HEK293T (cell line): Measurements from ENCODE around the gene BMAL1.

Experiments used
- CTCF ChIA-PET: fragments of 350-600 bp; formaldehyde crosslinking; extraction: SDS; loops from one replicate; lab custom pipeline; 2021; ENCODE audit warnings: antibody characterized with exemption, inconsistent platforms; lab: Yijun Ruan, JAX
- POLR2A ChIA-PET: fragments of 350-600 bp; formaldehyde crosslinking; extraction: SDS; loops from one replicate; lab custom pipeline; 2020; ENCODE audit warnings: antibody characterized with exemption, inconsistent platforms; lab: Yijun Ruan, JAX
- DNase-seq: peaks from one replicate; pipeline ENCODE4 v3.0.0; 2012; ENCODE audit warnings: mixed read lengths; ENCODE audit errors: extremely low spot score
- ARNT ChIP-seq: fragments of 450-650 bp; IDR thresholded peaks from 2 replicates; pipeline ENCODE4 v1.6.1; 2017; ENCODE audit warnings: mild to moderate bottlenecking
- BHLHE40 ChIP-seq: fragments of 450-650 bp; IDR thresholded peaks from 2 replicates; pipeline ENCODE4 v1.6.1; 2016; ENCODE audit warnings: mild to moderate bottlenecking, moderate library complexity, borderline replicate concordance
- CTBP1 ChIP-seq: fragments of 450-650 bp; IDR thresholded peaks from 2 replicates; pipeline ENCODE4 v1.6.1; 2016; ENCODE audit warnings: borderline replicate concordance
- ELF4 ChIP-seq: fragments of 450-650 bp; IDR thresholded peaks from 2 replicates; pipeline ENCODE4 v1.6.1; 2017; ENCODE audit warnings: antibody characterized with exemption
- FOXA1 ChIP-seq: fragments of 450-650 bp; IDR thresholded peaks from 2 replicates; pipeline ENCODE4 v1.6.1; 2016; ENCODE audit warnings: mild to moderate bottlenecking
- FOXK2 ChIP-seq: fragments of 450-650 bp; IDR thresholded peaks from 2 replicates; pipeline ENCODE4 v1.6.1; 2016; ENCODE audit warnings: mild to moderate bottlenecking
- FOXM1 ChIP-seq: fragments of 450-650 bp; IDR thresholded peaks from 2 replicates; pipeline ENCODE4 v1.6.1; 2017; ENCODE audit warnings: mild to moderate bottlenecking, borderline replicate concordance
- HDGF ChIP-seq: fragments of 450-650 bp; IDR thresholded peaks from 2 replicates; pipeline ENCODE4 v1.6.1; 2017; ENCODE audit warnings: antibody characterized with exemption, borderline replicate concordance
- L3MBTL2 ChIP-seq: fragments of 450-650 bp; conservative IDR thresholded peaks from 2 replicates; pipeline ENCODE4 v1.6.1; 2016; ENCODE audit warnings: mild to moderate bottlenecking
- LEF1 ChIP-seq: fragments of 450-650 bp; IDR thresholded peaks from 2 replicates; pipeline ENCODE4 v1.6.1; 2017; ENCODE audit warnings: mild to moderate bottlenecking, borderline replicate concordance
- NFRKB ChIP-seq: fragments of 450-650 bp; IDR thresholded peaks from 2 replicates; pipeline ENCODE4 v1.6.1; 2016; ENCODE audit warnings: mild to moderate bottlenecking, moderate library complexity
- SP1 ChIP-seq: fragments of 450-650 bp; IDR thresholded peaks from 2 replicates; pipeline ENCODE4 v1.6.1; 2017
- SUZ12 ChIP-seq: fragments of 450-650 bp; IDR thresholded peaks from 2 replicates; pipeline ENCODE4 v1.6.1; 2016; ENCODE audit warnings: mild to moderate bottlenecking
- TARDBP ChIP-seq: fragments of 450-650 bp; IDR thresholded peaks from 2 replicates; pipeline ENCODE4 v1.6.1; 2016
- ZNF384 ChIP-seq: fragments of 450-650 bp; IDR thresholded peaks from 2 replicates; pipeline ENCODE4 v1.6.1; 2016
- TF ChIP-seq, protein P1 (sequence below): fragments of 450-650 bp; IDR thresholded peaks from 2 replicates; pipeline ENCODE4 v1.6.1; 2016

Gene BMAL1

GRCh38 chr11:13292970-13293369 is 15.4 kb downstream of the BMAL1 start:
- ChIA-PET CTCF (no interaction called here), POLR2A (no interaction called here)
- DNase-seq, result no peak
- TF ChIP-seq CTBP1, result no peak
- TF ChIP-seq, protein P1, sequence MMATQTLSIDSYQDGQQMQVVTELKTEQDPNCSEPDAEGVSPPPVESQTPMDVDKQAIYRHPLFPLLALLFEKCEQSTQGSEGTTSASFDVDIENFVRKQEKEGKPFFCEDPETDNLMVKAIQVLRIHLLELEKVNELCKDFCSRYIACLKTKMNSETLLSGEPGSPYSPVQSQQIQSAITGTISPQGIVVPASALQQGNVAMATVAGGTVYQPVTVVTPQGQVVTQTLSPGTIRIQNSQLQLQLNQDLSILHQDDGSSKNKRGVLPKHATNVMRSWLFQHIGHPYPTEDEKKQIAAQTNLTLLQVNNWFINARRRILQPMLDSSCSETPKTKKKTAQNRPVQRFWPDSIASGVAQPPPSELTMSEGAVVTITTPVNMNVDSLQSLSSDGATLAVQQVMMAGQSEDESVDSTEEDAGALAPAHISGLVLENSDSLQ, result no peak
- no peak for TF ChIP-seq HDGF
- no peak for TF ChIP-seq TARDBP
- TF ChIP-seq FOXA1, result no peak
- no peak for TF ChIP-seq SUZ12
- TF ChIP-seq BHLHE40, result no peak
- no peak for TF ChIP-seq FOXK2
- TF ChIP-seq ZNF384, result no peak
- TF ChIP-seq LEF1, result no peak
- no peak for TF ChIP-seq NFRKB
- no peak for TF ChIP-seq SP1
- TF ChIP-seq ELF4, result no peak
- TF ChIP-seq L3MBTL2, result no peak
- TF ChIP-seq FOXM1, result no peak

DNA sequence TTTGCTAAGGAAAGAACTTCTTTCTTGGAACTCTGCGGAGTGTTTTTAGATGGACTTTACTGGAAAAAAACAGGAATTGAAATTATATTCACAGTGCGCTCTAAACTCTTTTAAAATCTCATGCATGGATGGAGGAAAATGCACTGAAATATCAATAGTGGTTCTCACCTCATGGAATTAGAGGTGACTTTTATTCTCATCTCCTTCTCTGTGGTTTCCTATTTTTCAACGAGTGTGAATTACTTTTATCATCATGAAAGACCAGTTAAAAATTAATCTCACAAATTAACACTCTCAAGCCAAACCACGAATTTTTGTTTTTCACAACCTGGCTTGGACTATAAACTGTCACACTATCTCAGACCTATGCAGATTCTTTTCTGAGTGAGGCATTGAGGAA is 16.6 kb downstream of the BMAL1 start:
- POLR2A ChIA-PET, result no interaction called here
- DNase-seq, result no peak
- CTCF ChIA-PET, result interaction anchor here (0.6 kb wide), 1 partner anchor 39 kb away, joined by 7 read pairs; no protein-coding TSS in a partner anchor
- no peak for TF ChIP-seq ZNF384
- no peak for TF ChIP-seq BHLHE40
- no peak for TF ChIP-seq HDGF
- no peak for TF ChIP-seq FOXM1
- no peak for TF ChIP-seq CTBP1
- TF ChIP-seq FOXA1, result no peak

DNA sequence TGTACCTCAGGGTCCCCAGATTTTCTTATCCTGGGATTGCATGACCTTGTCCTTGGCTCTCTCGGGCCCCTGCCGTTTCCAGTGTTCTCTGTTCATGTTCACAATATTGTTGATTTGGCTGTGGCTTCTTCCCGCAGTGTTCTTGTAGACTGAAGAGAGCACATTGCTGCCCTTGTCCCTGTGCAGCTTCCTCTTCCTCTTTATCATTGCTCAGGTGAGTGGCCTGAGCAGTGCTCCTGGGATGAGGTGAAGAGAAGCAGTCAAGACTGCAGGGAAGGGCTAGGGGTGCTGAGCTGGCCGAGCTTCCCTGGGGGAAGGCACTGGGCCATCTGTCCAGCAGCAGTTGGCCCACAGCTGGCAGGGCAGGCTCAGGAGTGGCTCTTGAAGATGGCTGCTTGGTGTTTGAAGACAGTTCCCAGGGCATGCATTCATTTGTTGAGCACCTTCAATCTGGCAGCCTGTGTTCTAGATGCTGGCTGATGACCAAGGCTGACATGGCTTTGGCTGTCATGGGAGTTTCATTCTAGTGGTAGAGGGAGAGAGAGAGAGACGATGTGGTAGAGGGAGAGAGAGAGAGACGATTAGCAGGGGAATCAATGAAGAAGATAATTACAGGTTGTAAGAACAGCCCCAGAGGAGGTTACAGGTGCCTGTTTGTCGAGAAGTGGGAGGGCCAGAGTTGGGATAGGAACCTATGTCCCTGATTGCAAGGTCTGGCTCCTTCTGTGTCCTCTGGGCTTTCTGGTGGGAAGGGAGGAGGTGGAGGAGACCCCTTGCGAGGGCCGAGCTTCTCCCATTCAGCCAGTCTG is 17.4 kb downstream of the BMAL1 start:
- ChIA-PET CTCF (interaction anchor here (0.6 kb wide), 1 partner anchor 38 kb away, joined by 7 read pairs; no protein-coding TSS in a partner anchor), POLR2A (no interaction called here)
- no peak for TF ChIP-seq ELF4
- TF ChIP-seq ZNF384, result no peak
- TF ChIP-seq CTBP1, result no peak
- DNase-seq, result no peak

GRCh38 chr11:13297308-13297916 is 19.8 kb downstream of the BMAL1 start:
- ChIA-PET CTCF (no interaction called here), POLR2A (no interaction called here)
- no peak for DNase-seq
- TF ChIP-seq FOXA1 (no peak), ARNT (no peak), SP1 (no peak), SUZ12 (no peak), BHLHE40 (no peak), L3MBTL2 (no peak), ELF4 (no peak), LEF1 (no peak), NFRKB (no peak), ZNF384 (no peak), FOXK2 (no peak), FOXM1 (no peak), TARDBP (no peak), CTBP1 (no peak), HDGF (no peak)
- TF ChIP-seq, protein P1, result no peak

DNA sequence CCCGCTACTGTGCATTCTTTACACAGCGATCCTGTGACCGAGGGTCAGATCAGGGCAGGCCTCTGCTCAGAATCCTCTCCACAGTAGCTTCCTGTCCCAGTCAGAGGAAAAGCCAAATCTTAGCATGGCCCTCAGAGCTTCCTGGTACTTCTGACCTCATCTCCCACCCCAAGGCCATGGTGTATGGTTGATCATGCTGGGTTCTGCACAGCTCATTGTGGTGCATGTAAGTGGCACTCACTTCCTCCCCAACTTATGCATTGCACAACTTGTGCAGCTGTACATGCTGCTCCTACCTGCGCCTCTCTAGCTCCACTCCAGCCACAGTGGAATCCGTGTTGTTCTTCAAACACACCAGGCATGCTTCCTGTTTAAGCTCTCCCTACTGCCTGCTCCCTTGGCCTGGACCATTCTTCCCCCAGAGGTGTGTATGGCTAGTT is 20.3 kb downstream of the BMAL1 start:
- ChIA-PET POLR2A (no interaction called here), CTCF (no interaction called here)
- TF ChIP-seq L3MBTL2 (no peak), FOXK2 (no peak), CTBP1 (no peak), FOXM1 (no peak), HDGF (no peak), ZNF384 (no peak), ARNT (no peak), ELF4 (no peak), NFRKB (no peak), LEF1 (no peak), FOXA1 (no peak), SUZ12 (no peak), BHLHE40 (no peak), SP1 (no peak), TARDBP (no peak)
- TF ChIP-seq, protein P1, result no peak
- no peak for DNase-seq
